ENCODE results near the gene PSMA7. TPM values are rescaled to one million over a fixed set of nuclear protein-coding genes. Genes with fewer than 3 reads are reported as not detected.
A peak's percentile ranks its signal among the peaks of the same experiment; 100 is the strongest.

Gene PSMA7
- total RNA-seq, 1 experiment from 2014 or later = 702 TPM

DNA sequence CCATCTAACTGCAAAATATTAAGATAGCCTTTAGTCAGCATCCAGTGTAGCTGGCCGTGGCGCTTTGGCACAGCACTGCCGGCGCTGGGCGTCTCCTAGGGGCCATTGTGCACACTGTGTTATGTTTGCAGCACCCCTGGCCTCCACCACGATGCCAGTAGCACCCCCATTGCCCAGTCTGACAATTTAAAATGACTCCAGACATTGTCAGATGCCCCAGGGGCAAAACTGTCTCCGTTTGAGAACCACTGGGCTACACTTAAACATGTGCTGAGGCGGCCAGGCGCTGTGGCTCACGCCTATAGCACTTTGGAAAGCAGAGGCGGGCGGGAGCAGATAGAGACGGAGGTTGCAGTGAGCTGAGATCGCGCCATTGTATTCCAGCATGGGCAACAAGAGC, 33.7 kb upstream of the PSMA7 start:
- Histone ChIP-seq H3K36me3 (ENCODE audit: control insufficient read depth, insufficient read depth, low read length) (0 out of 2 replicates have a peak, but pooled peaks cover 6% of the 10 kb centered on the region), H3K9me3 (no peaks in the 10 kb centered on the region), H3K4me1 (peaks cover 3% of the 10 kb centered on the region), H3K27me3 (replicated peaks; ENCODE audit: control insufficient read depth, insufficient read depth, low read length) (no peaks in the 10 kb centered on the region), H3K4me3 (ENCODE audit: low read depth, low read length) (no peak overlapping the region)
- intact Hi-C loops (cut with micrococcal nuclease; ENCODE audit: unreplicated experiment) = no loop called here
- Mint-ChIP-seq H3K36me3 (ENCODE audit: insufficient read depth, unreplicated experiment) (peaks cover 63% of the 10 kb centered on the region), H3K4me1 (ENCODE audit: low read depth, unreplicated experiment) (peaks cover 5% of the 10 kb centered on the region), H3K4me3 (ENCODE audit: unreplicated experiment) (no peak overlapping the region), H3K9me3 (ENCODE audit: unreplicated experiment) (no peaks in the 10 kb centered on the region), H3K27ac (ENCODE audit: unreplicated experiment) (no peak overlapping the region), H3K27me3 (ENCODE audit: insufficient read depth, unreplicated experiment) (no peaks in the 10 kb centered on the region)
- no peak for DNase-seq
- no TSS peak for BruUV-seq (replicated peaks)
- POLR2A ChIA-PET = interaction anchor here (0.6 kb wide), 1 partner anchor 43 kb away, joined by 3 read pairs; no protein-coding TSS in a partner anchor
- TF ChIP-seq, protein P1, sequence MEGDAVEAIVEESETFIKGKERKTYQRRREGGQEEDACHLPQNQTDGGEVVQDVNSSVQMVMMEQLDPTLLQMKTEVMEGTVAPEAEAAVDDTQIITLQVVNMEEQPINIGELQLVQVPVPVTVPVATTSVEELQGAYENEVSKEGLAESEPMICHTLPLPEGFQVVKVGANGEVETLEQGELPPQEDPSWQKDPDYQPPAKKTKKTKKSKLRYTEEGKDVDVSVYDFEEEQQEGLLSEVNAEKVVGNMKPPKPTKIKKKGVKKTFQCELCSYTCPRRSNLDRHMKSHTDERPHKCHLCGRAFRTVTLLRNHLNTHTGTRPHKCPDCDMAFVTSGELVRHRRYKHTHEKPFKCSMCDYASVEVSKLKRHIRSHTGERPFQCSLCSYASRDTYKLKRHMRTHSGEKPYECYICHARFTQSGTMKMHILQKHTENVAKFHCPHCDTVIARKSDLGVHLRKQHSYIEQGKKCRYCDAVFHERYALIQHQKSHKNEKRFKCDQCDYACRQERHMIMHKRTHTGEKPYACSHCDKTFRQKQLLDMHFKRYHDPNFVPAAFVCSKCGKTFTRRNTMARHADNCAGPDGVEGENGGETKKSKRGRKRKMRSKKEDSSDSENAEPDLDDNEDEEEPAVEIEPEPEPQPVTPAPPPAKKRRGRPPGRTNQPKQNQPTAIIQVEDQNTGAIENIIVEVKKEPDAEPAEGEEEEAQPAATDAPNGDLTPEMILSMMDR (IDR thresholded peaks at IDR 0.05; ENCODE audit: insufficient read depth in 1 of 2, low read depth in 1 of 2, low read length in 1 of 2, severe bottlenecking in 1 of 2, unreplicated experiment in 1 of 2) = no peak
- CTCF ChIA-PET = no interaction called here

DNA sequence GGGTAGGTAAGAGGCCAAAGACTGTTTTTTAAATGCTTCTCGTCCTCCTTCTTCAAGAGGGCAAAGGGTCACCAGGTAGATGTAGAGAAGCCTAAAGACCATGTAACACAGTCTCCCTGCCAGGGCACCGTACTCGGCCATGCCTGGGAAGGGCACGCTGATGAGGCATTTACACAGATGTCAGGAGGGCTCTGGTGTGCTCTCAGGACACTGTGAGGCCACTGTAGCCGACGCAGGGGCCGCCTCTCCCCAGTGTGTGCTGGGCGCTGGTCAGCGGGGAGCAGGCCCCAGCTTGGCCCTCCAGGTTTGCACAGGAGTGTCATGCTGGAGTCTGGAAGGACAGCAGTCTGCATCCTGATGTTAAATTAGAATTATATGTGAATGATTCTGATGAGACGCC, 32.5 kb upstream of the PSMA7 start:
- intact Hi-C loops (cut with micrococcal nuclease; ENCODE audit: unreplicated experiment) = no loop called here
- Histone ChIP-seq H3K9me3 (no peaks in the 10 kb centered on the region), H3K4me3 (ENCODE audit: low read depth, low read length) (no peak overlapping the region), H3K36me3 (ENCODE audit: control insufficient read depth, insufficient read depth, low read length) (0 out of 2 replicates have a peak, but pooled peaks cover 6% of the 10 kb centered on the region), H3K27me3 (replicated peaks; ENCODE audit: control insufficient read depth, insufficient read depth, low read length) (no peaks in the 10 kb centered on the region), H3K4me1 (no peaks in the 10 kb centered on the region)
- Mint-ChIP-seq H3K4me1 (ENCODE audit: low read depth, unreplicated experiment) (no peaks in the 10 kb centered on the region), H3K9me3 (ENCODE audit: unreplicated experiment) (no peaks in the 10 kb centered on the region), H3K4me3 (ENCODE audit: unreplicated experiment) (no peak overlapping the region), H3K36me3 (ENCODE audit: insufficient read depth, unreplicated experiment) (peaks cover 63% of the 10 kb centered on the region), H3K27ac (ENCODE audit: unreplicated experiment) (no peak overlapping the region), H3K27me3 (ENCODE audit: insufficient read depth, unreplicated experiment) (no peaks in the 10 kb centered on the region)
- POLR2A ChIA-PET = no interaction called here
- TF ChIP-seq, protein P1 (IDR thresholded peaks at IDR 0.05; ENCODE audit: insufficient read depth in 1 of 2, low read depth in 1 of 2, low read length in 1 of 2, severe bottlenecking in 1 of 2, unreplicated experiment in 1 of 2) = no peak
- no TSS peak for BruUV-seq (replicated peaks)
- DNase-seq = no peak
- CTCF ChIA-PET = no interaction called here

DNA sequence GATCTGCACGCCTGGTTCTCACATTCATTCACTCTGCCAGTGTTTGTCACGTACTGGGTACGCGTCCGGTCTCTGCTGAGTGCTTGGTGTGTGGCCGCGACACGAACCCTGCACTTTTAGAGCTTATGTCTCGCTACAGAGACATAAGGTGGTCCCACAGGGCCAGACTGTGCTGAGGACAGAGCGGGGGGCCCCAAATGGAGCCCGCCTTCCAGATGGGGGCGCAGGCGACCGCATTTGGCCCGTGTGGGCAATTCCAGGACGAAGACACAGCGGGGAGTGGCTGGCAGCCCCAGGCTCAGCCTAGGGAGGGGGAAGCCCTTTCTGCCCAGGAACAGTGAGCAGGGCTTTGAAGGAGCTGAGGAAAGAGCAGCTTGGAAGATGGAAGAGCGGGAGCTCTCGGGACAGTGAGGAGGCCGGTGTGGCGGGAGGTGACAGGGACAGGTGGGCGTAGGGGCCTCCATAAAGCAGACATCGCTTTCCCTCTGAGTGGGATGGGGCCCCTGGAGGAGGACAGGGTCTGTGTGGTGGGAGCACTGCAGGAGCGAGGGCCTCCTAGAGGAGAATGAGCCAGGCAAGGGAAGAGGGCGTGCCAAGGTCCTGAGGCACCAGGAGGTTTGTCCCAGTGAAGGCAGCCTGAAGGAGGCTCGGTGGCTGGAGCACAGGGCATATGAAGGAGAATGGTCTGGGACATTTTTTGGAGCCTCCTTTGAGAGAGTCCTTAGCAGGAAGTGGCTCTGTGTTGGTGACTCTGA, 31.9 kb upstream of the PSMA7 start:
- TF ChIP-seq, protein P1 (IDR thresholded peaks at IDR 0.05; ENCODE audit: insufficient read depth in 1 of 2, low read depth in 1 of 2, low read length in 1 of 2, severe bottlenecking in 1 of 2, unreplicated experiment in 1 of 2) = no peak
- Histone ChIP-seq H3K9me3 (no peaks in the 10 kb centered on the region), H3K27me3 (replicated peaks; ENCODE audit: control insufficient read depth, insufficient read depth, low read length) (no peaks in the 10 kb centered on the region), H3K4me3 (ENCODE audit: low read depth, low read length) (no peak overlapping the region), H3K36me3 (ENCODE audit: control insufficient read depth, insufficient read depth, low read length) (peaks cover 6% of the 10 kb centered on the region; the same call in 1 of the 2 replicates), H3K4me1 (no peaks in the 10 kb centered on the region)
- POLR2A ChIA-PET = no interaction called here
- Mint-ChIP-seq H3K36me3 (ENCODE audit: insufficient read depth, unreplicated experiment) (peaks cover 66% of the 10 kb centered on the region), H3K27ac (ENCODE audit: unreplicated experiment) (peak overlapping the region; percentile 26), H3K27me3 (ENCODE audit: insufficient read depth, unreplicated experiment) (no peaks in the 10 kb centered on the region), H3K4me1 (ENCODE audit: low read depth, unreplicated experiment) (no peaks in the 10 kb centered on the region), H3K4me3 (ENCODE audit: unreplicated experiment) (no peak overlapping the region), H3K9me3 (ENCODE audit: unreplicated experiment) (no peaks in the 10 kb centered on the region)
- DNase-seq = no peak
- intact Hi-C loops (cut with micrococcal nuclease; ENCODE audit: unreplicated experiment) = no loop called here
- BruUV-seq (replicated peaks) = no TSS peak
- CTCF ChIA-PET = no interaction called here
